ENCODE results near the gene FAM228B.

- TF ChIP-seq CTCF (IDR thresholded peaks at IDR 0.05 in 2 of 3, conservative IDR thresholded peaks at IDR 0.05 in 1 of 3; ENCODE audit: insufficient read depth in 2 of 3, low read depth in 1 of 3, low read length in 3 of 3) (no peak), ZNF124 (CRISPR knock-in tag; IDR thresholded peaks at IDR 0.05) (no peak), SMC3 (conservative IDR thresholded peaks at IDR 0.05; ENCODE audit: insufficient read depth, low read depth, low read length) (no peak)
Observed at GRCh38 chr2:24191848-24192247, 68.6 kb downstream of the FAM228B start.
